Esophagus (tissue), 2 donors: ENCODE results near the gene ORMDL3. TPM values are rescaled to one million over a fixed set of nuclear protein-coding genes. Genes with fewer than 3 reads are reported as not detected.

Experiments used
- H3K27ac ChIP-seq, 2 donors: one replicate each; pipeline ENCODE4 v1.5.1; 2013; ENCODE audit warnings: low read depth in 2 of 2, mild to moderate bottlenecking in 2 of 2, inconsistent platforms in 1 of 2, low read length in 1 of 2, moderate library complexity in 1 of 2
- H3K27me3 ChIP-seq, 2 donors: one replicate each; pipeline ENCODE4 v1.6.1; 2013; ENCODE audit warnings: low read length in 2 of 2, control low read depth in 1 of 2, mild to moderate bottlenecking in 1 of 2; ENCODE audit not compliant: insufficient read depth in 2 of 2, control insufficient read depth in 1 of 2
- H3K36me3 ChIP-seq, 2 donors: one replicate each; pipeline ENCODE4 v1.6.1; 2013; ENCODE audit warnings: low read length in 1 of 2; ENCODE audit not compliant: control insufficient read depth in 2 of 2, insufficient read depth in 2 of 2
- H3K4me1 ChIP-seq, 2 donors: one replicate each; pipeline ENCODE4 v1.6.1; 2013; ENCODE audit warnings: low read length in 1 of 2; ENCODE audit not compliant: control insufficient read depth in 2 of 2, insufficient read depth in 2 of 2
- H3K4me3 ChIP-seq, 2 donors: one replicate each; pipeline ENCODE4 v1.5.1; 2013; ENCODE audit warnings: low read length in 2 of 2, mild to moderate bottlenecking in 2 of 2, low read depth in 1 of 2, moderate library complexity in 1 of 2
- H3K9me3 ChIP-seq, 2 donors: one replicate each; pipeline ENCODE4 v1.6.1; 2013; ENCODE audit warnings: mild to moderate bottlenecking in 2 of 2, low read depth in 1 of 2, low read length in 1 of 2, moderate library complexity in 1 of 2; ENCODE audit not compliant: control insufficient read depth in 2 of 2, insufficient read depth in 1 of 2
- WGBS, 2 donors: extraction: QIAGEN DNeasy Blood & Tissue Kit; methylation state at CpG; one replicate each; pipeline ENCODE4 v1.1.7; 2013; 5-methylcytosine and 5-hydroxymethylcytosine counted together
- polyA plus RNA-seq, 2 donors: library from polyadenylated mRNA; stranded (reverse); fragments of 200-250 nt; gene quantifications; one replicate each; pipeline ENCODE4 v1.2.3, GENCODE V29; 2013
- donor health status: healthy with polysubstance abuse.
- donor health status: Bipolar disorder and iron deficiency.

The ORMDL3 gene
- polyA plus RNA-seq = 10 to 100 TPM; 21.8 to 23.0 TPM

DNA sequence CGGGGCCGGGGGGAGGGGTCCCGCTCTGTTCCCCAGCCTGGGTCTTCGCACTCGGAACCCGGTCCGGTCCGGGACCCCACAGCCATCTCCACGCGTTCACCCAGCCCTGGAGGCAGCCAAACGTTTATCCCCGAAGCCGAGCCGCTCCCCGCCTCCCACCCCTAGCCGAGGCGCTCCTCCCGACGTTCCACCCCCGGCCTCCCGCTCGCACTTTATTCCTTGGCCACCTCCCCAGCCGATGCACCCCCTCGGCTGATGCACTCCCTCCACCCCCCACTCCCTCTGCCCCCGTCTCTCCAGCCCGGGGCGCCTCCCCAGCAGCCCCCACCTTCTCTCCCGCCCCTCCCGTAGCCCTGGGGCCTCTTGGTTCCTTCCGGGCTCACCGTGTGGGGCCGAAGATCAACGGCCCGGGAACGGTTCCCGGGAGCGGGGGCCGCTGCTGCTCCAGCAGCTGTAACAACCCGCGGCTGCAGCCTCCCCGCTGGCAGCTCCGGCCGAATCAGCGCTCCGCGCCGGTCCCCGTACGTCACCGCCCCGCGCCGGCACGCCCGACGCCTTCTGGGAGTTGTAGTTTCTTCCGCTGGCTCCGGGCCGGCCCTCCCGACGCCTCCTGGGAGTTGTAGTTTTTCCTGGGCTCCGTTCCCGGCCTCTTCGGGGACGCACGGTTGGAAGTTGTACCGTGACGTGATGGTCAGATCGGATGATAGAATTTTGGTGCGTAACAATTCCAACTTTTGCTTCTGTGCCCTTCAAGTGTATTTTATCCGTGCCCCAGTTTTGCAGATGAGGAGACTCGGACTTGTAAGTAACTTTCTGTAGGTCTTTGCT is at the start of gene ORMDL3, which contains the start of gene LRRC3C:
ORMDL3 (minus strand) TSS at position 501 of the 828 bp plus-strand sequence. CDS start 3,398 bp downstream, outside the sequence.
LRRC3C (plus strand) TSS at position 632 of the 828 bp plus-strand sequence. CDS start 13,792 bp downstream, outside the sequence.
- peak within 1 kb of the TSS; percentile 65 to 84 for H3K4me3 ChIP-seq

DNA sequence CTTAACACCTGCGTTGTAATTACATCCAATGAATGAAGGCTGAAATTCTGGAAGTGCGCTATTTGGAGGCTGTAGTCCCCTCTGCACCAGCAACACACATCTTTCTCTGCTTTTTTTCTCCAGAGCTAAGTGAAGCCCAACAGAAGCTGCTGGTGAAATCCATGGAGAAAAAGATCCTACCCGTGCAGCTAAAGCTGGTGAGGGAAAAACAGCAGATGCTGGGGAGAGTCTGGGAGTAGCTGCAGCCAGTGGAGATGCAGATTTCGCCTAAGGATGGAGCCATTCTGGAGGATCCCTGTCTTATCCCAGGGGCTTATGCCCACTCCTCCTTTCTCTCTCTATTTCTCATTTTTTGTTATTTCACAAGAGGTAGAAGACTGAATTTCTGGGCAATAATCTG is 48.4 kb upstream of the ORMDL3 start:
- H3K4me3 ChIP-seq = no peak overlapping the region
- no peaks in the 10 kb centered on the region for H3K4me1 ChIP-seq
- H3K27ac ChIP-seq = no peak overlapping the region
- WGBS, 2 donors = 70% methylated on average over 4 of the region's 4 CpGs
- H3K36me3 ChIP-seq = no peaks in the 10 kb centered on the region
- H3K9me3 ChIP-seq = no peaks in the 10 kb centered on the region
- H3K27me3 ChIP-seq = no peaks in the 10 kb centered on the region

More for the DNA sequence above, at the start of gene ORMDL3, which contains the start of gene LRRC3C:
- H3K27ac ChIP-seq = peak within 1 kb of the TSS; percentile 83 to 90
- H3K36me3 ChIP-seq = peaks cover 2 to 16% of the 10 kb centered on the region in 2 donors
- H3K4me1 ChIP-seq = peaks cover 3 to 16% of the 10 kb centered on the region in 2 donors
- 1% methylated on average over 66 to 72 of the region's 72 CpGs for WGBS, 2 donors
- no peaks in the 10 kb centered on the region for H3K9me3 ChIP-seq
- no peaks in the 10 kb centered on the region for H3K27me3 ChIP-seq

DNA sequence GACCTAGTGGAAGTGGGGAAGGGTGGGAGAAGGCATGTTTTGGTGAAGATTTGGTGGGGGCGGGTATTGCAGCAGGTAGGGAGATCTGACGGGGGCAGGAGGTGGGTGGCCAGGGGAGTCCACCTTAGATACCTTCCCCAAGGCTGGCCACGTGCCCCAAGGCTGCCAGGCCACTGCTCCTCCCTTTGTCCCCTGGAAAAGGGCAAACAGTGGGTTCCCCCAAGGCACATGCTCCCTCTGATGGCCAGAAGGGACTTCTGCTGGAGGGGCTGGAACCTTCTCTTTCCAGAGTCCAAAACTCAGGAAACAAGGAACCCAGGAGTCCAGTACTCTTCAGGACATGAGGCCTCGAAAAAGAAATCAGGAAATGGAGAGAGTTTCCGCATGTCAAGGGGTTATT is 47.0 kb upstream of the ORMDL3 start:
- no peaks in the 10 kb centered on the region for H3K4me1 ChIP-seq
- 78 to 79% methylated on average over 5 of the region's 5 CpGs for WGBS, 2 donors
- no peaks in the 10 kb centered on the region for H3K36me3 ChIP-seq
- H3K27ac ChIP-seq = no peak overlapping the region
- no peaks in the 10 kb centered on the region for H3K27me3 ChIP-seq
- H3K9me3 ChIP-seq = no peaks in the 10 kb centered on the region
- no peak overlapping the region for H3K4me3 ChIP-seq

- Histone ChIP-seq H3K9me3 (no peaks in the 10 kb centered on the region), H3K4me3 (no peak overlapping the region), H3K27me3 (no peaks in the 10 kb centered on the region), H3K36me3 (no peaks in the 10 kb centered on the region), H3K4me1 (no peaks in the 10 kb centered on the region), H3K27ac (no peak overlapping the region)
- WGBS, 2 donors = 82 to 83% methylated on average over 2 of the region's 2 CpGs
These were observed 46.1 kb upstream of the ORMDL3 start for GRCh38 chr17:39973496-39973895.

DNA sequence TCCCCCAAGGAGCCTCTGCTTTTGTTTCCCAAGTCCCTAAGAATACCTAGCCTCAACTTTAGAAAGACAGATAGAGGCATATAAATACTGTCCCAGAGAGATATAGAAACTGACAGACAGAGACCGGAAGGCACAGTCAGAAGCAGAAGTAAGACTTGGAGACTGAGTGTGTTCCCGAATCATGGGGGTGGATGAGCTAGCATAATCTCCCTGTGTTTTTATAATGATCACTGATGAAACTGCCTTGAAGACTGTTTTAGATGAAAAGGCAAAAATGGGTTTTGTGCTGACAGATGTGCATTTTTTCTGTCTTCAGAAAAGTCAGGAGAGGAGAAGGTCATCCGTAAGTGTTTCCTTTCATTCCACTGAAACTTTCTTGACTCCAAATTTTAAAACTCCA is 44.9 kb upstream of the ORMDL3 start:
- Histone ChIP-seq H3K36me3 (no peaks in the 10 kb centered on the region), H3K4me3 (no peak overlapping the region), H3K27me3 (peaks cover 0 to under 1% of the 10 kb centered on the region in 2 donors), H3K4me1 (no peaks in the 10 kb centered on the region), H3K9me3 (no peaks in the 10 kb centered on the region), H3K27ac (no peak overlapping the region)
- 34 to 47% methylated on average over 3 of the region's 3 CpGs for WGBS, 2 donors

DNA sequence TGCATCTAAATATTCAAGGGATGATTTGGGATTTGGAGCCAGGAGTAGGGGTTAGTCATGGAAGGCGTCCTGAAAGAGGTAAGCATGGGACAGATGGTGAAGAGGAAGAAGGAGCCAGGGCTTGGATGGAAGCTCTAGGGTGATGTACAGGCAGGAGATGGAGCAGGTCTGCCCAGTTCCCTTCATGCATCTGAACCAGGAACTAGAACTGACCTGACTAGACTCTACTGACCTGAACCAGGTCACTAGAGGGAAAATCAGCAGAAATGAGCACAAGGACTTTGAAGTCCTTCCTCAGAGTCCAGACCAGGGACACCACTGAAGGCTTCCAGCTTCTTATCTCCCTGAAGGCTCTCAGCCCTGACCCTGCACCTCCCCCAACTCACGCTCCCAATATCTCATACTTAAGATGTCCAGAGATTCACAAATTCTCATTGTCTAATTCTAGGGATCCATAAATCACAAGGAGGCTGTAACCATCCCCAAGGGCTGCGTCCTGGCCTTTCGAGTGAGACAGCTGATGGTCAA is 43.7 kb upstream of the ORMDL3 start:
- 89 to 91% methylated on average over 4 of the region's 4 CpGs for WGBS, 2 donors
- Histone ChIP-seq H3K4me1 (no peaks in the 10 kb centered on the region), H3K27ac (no peak overlapping the region), H3K9me3 (no peaks in the 10 kb centered on the region), H3K4me3 (no peak overlapping the region), H3K36me3 (no peaks in the 10 kb centered on the region), H3K27me3 (peaks cover 0 to 3% of the 10 kb centered on the region in 2 donors)

- Histone ChIP-seq H3K27me3 (peaks cover 0 to 3% of the 10 kb centered on the region in 2 donors), H3K36me3 (no peaks in the 10 kb centered on the region), H3K9me3 (no peaks in the 10 kb centered on the region), H3K4me3 (no peak overlapping the region), H3K4me1 (no peaks in the 10 kb centered on the region), H3K27ac (no peak overlapping the region)
- WGBS, 2 donors = 66 to 67% methylated on average over 7 of the region's 7 CpGs
These were observed 42.8 kb upstream of the ORMDL3 start for GRCh38 chr17:39970157-39970692.

DNA sequence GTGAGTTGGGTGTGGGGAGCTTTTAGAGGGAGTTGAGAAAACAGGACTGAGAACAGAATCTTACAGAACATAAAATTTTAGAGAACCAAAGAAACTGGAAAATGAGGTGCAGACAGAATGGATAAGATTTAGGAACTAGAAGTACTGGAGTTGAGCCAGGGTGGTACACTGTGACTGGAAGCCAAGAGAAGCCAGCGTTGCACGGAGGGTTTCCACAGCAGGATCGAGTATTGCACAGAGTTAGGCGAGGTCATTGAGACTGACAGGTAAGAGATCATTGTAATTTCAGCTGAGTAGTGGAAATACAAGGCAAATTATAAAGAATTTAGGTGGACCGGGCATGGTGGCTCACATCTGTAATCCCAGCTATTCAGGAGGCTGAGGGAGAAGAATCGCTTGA is 42.0 kb upstream of the ORMDL3 start:
- Histone ChIP-seq H3K27ac (no peak overlapping the region), H3K4me3 (no peak overlapping the region), H3K27me3 (peaks cover 0 to 3% of the 10 kb centered on the region in 2 donors), H3K36me3 (no peaks in the 10 kb centered on the region), H3K4me1 (no peaks in the 10 kb centered on the region), H3K9me3 (no peaks in the 10 kb centered on the region)
- 77 to 81% methylated on average over 6 of the region's 6 CpGs for WGBS, 2 donors

- Histone ChIP-seq H3K36me3 (no peaks in the 10 kb centered on the region), H3K27ac (no peak overlapping the region), H3K4me3 (no peak overlapping the region), H3K9me3 (no peaks in the 10 kb centered on the region), H3K4me1 (no peaks in the 10 kb centered on the region), H3K27me3 (peaks cover 0 to 3% of the 10 kb centered on the region in 2 donors)
- WGBS, 2 donors = 70 to 85% methylated on average over 2 of the region's 2 CpGs
These were observed 41.4 kb upstream of the ORMDL3 start for GRCh38 chr17:39968761-39969160.
